Smooth muscle cell (in vitro differentiated cells): Measurements from ENCODE around the gene GAREM1. TPM values are rescaled to one million over a fixed set of nuclear protein-coding genes. Genes with fewer than 3 reads are reported as not detected.

Experiments
- DNase-seq: peaks from one replicate; lab custom pipeline; 2025; ENCODE audit not compliant: unreplicated experiment; lab: John Stamatoyannopoulos, UW
- H2AFZ ChIP-seq: fragments of 200-600 bp; sonication (generic); 2 replicates; pipeline ENCODE4 v1.6.0; 2016; ENCODE audit warnings: antibody characterized with exemption, low read depth, mild to moderate bottlenecking
- H3F3A ChIP-seq: fragments of 200-600 bp; sonication (generic); 2 replicates; pipeline ENCODE4 v1.6.0; 2017; ENCODE audit warnings: antibody characterized with exemption, low read depth
- H3K27ac ChIP-seq: fragments of 200-600 bp; sonication (generic); 2 replicates; pipeline ENCODE4 v1.5.1; 2016; ENCODE audit warnings: low read depth, mild to moderate bottlenecking
- H3K27me3 ChIP-seq: fragments of 200-600 bp; sonication (generic); 2 replicates; pipeline ENCODE4 v1.6.1; 2016; ENCODE audit warnings: low read depth, mild to moderate bottlenecking
- H3K36me3 ChIP-seq: fragments of 200-600 bp; sonication (generic); 2 replicates; pipeline ENCODE4 v1.5.1; 2016; ENCODE audit warnings: low read depth
- H3K4me1 ChIP-seq: fragments of 200-600 bp; sonication (generic); 2 replicates; pipeline ENCODE4 v1.5.1; 2016; ENCODE audit warnings: low read depth
- H3K4me2 ChIP-seq: fragments of 200-600 bp; sonication (generic); 2 replicates; pipeline ENCODE4 v1.6.0; 2016; ENCODE audit warnings: mild to moderate bottlenecking
- H3K4me3 ChIP-seq: fragments of 200-600 bp; sonication (generic); 2 replicates; pipeline ENCODE4 v1.5.1; 2016; ENCODE audit warnings: mild to moderate bottlenecking
- H3K79me2 ChIP-seq: fragments of 200-600 bp; sonication (generic); 2 replicates; pipeline ENCODE4 v1.6.0; 2016; ENCODE audit warnings: low read depth, mild to moderate bottlenecking
- H3K9ac ChIP-seq: fragments of 200-600 bp; sonication (generic); 2 replicates; pipeline ENCODE4 v1.6.0; 2016; ENCODE audit warnings: low read depth
- H3K9me3 ChIP-seq: fragments of 200-600 bp; sonication (generic); replicated peaks from 2 replicates; pipeline ENCODE4 v1.5.1; 2016; ENCODE audit warnings: low read depth
- H4K20me1 ChIP-seq: fragments of 200-600 bp; sonication (generic); 2 replicates; pipeline ENCODE4 v1.6.0; 2016; ENCODE audit warnings: low read depth
- CTCF ChIP-seq: fragments of 200-600 bp; sonication (generic); IDR thresholded peaks from 2 replicates; pipeline ENCODE4 v1.5.1; 2017; ENCODE audit warnings: borderline replicate concordance, mild to moderate bottlenecking, antibody characterized with exemption; ENCODE audit not compliant: insufficient read depth, poor library complexity, severe bottlenecking
- whole genome bisulfite sequencing: methylation state at CpG from one replicate; pipeline ENCODE4 v1.1.7; 2016; ENCODE audit warnings: low lambda C conversion rate; 5-methylcytosine and 5-hydroxymethylcytosine counted together
- polyA plus RNA-seq: library from polyadenylated mRNA; unstranded; fragments of >200 nt; fragmentation: Nextera tagmentation; extraction: Ambion mirVana; gene quantifications from 2 replicates; pipeline ENCODE4 v1.2.1, GENCODE V29; 2016
- total RNA-seq: library from RNA; depleted of rRNA; stranded (reverse); fragments of >200 nt; gene quantifications from 2 replicates; pipeline ENCODE4 v1.2.3, GENCODE V29; 2014

Gene GAREM1
- total and polyA plus RNA-seq, 2 experiments from 2014 or later, result 0.33 to 13.4 TPM

DNA sequence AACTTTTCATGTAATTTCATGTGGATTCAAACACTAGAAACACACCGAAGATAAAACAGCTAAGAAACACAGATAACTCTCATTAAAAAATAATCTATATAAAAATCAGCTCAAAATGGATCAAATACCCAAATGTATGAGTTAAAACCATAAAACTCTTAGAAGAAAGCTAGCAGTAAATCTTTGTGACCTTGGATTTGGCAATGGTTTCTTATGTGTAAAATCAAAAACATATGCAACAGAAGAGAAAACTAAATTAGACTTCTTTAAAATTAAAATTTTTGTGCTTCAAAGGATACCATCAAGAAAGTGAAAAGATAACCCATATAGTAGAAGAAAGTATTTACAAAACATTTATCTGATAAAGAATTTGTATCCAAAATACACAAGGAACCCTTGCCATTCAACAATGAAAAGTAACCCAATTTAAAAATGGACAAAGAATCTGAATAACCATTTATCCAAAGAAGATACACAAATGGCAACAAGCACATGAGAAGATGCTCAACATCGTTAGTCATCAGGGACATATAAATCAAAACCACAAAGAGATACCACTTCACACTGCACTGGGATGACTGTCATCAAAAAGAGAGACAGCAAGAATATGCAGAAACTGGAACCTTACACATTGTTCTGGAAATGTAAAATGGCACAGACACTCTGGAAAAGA is 27.5 kb downstream of the GAREM1 start:
- Histone ChIP-seq H4K20me1 (no peaks in the 10 kb centered on the region), H3K27ac (no peak overlapping the region), H3K4me2 (no peak overlapping the region), H3F3A (no peaks in the 10 kb centered on the region), H3K9ac (no peak overlapping the region), H3K27me3 (no peaks in the 10 kb centered on the region), H3K9me3 (no peaks in the 10 kb centered on the region), H3K4me1 (no peaks in the 10 kb centered on the region), H2AFZ (no peak overlapping the region), H3K36me3 (no peaks in the 10 kb centered on the region), H3K4me3 (no peak overlapping the region), H3K79me2 (no peaks in the 10 kb centered on the region)
- no peak for TF ChIP-seq CTCF
- no peak for DNase-seq
- WGBS, result 81% methylated on average over 2 of the region's 2 CpGs

DNA sequence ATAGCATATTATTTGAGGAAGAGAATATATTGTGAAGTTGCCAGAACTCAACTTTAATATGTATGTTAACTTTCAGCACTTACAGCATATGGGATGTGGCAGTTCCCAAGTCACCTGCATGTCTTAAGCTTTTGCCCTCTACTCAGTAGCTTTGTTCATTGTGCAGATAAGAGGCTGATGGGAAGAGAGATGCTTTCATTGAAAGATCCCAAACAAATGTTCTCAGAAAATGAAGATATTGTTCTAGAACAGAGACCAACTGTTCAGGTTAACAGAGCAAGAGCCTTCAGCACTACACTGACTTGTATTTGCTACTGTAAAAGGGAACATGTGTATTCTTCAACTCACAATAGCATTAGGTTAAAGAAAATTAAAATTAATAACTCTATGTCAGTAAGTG is 28.1 kb downstream of the GAREM1 start:
- H3K27ac ChIP-seq, result no peak overlapping the region
- no peaks in the 10 kb centered on the region for H4K20me1 ChIP-seq
- H3F3A ChIP-seq, result no peaks in the 10 kb centered on the region
- H3K9me3 ChIP-seq, result no peaks in the 10 kb centered on the region
- H3K36me3 ChIP-seq, result no peaks in the 10 kb centered on the region
- H3K27me3 ChIP-seq, result no peaks in the 10 kb centered on the region
- H3K4me2 ChIP-seq, result no peak overlapping the region
- no peaks in the 10 kb centered on the region for H3K4me1 ChIP-seq
- H2AFZ ChIP-seq, result no peak overlapping the region
- H3K4me3 ChIP-seq, result no peak overlapping the region
- no peak overlapping the region for H3K9ac ChIP-seq
- H3K79me2 ChIP-seq, result no peaks in the 10 kb centered on the region
- no peak for TF ChIP-seq CTCF
- DNase-seq, result no peak

DNA sequence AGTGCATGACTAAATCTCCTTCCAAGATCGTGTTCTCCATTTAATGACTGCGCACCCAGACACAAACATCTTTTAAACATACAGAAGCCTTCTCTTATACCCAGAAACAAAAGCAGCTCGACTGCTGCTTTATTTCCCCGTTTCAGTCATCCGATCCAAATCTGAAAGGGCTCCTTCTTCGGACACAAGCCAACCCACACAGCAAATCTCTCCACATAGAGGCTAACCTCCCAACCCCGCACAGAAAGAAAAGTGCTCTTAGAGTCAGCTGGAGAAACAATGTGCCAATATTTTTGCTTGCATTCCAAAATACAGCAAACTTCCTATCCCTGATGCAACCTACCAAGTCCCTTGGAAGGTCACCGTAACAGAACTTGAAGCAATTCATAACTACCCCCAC is 29.1 kb downstream of the GAREM1 start:
- Histone ChIP-seq H3K4me2 (no peak overlapping the region), H3K4me3 (no peak overlapping the region), H3F3A (no peaks in the 10 kb centered on the region), H3K36me3 (no peaks in the 10 kb centered on the region), H4K20me1 (no peaks in the 10 kb centered on the region), H3K27me3 (no peaks in the 10 kb centered on the region), H3K27ac (no peak overlapping the region), H3K4me1 (no peaks in the 10 kb centered on the region), H3K9ac (no peak overlapping the region), H2AFZ (no peak overlapping the region), H3K79me2 (no peaks in the 10 kb centered on the region), H3K9me3 (no peaks in the 10 kb centered on the region)
- TF ChIP-seq CTCF, result no peak
- 93% methylated on average over 8 of the region's 8 CpGs for WGBS
- no peak for DNase-seq

GRCh38 chr18:32440518-32440917 is 30.2 kb downstream of the GAREM1 start:
- Histone ChIP-seq H4K20me1 (no peaks in the 10 kb centered on the region), H3K79me2 (no peaks in the 10 kb centered on the region), H2AFZ (no peak overlapping the region), H3K9me3 (no peaks in the 10 kb centered on the region), H3K4me1 (no peaks in the 10 kb centered on the region), H3K36me3 (no peaks in the 10 kb centered on the region), H3K4me3 (no peak overlapping the region), H3K27me3 (no peaks in the 10 kb centered on the region), H3K4me2 (no peak overlapping the region), H3F3A (no peaks in the 10 kb centered on the region), H3K27ac (no peak overlapping the region), H3K9ac (no peak overlapping the region)
- DNase-seq, result no peak
- WGBS, result 94% methylated on average over 4 of the region's 4 CpGs
- no peak for TF ChIP-seq CTCF
